ENCODE data around the gene KIZ.

- TF ChIP-seq CTCF (IDR thresholded peaks at IDR 0.05) (no peak), POLR2A (IDR thresholded peaks at IDR 0.05) (no peak)
Observed at GRCh38 chr20:21092806-21093205, 33.1 kb upstream of the KIZ start.
